Osteocyte (in vitro differentiated cells): ENCODE results near the gene SHROOM3. TPM values are rescaled to one million over a fixed set of nuclear protein-coding genes. Genes with fewer than 3 reads are reported as not detected.

ENCODE experiments used
- DNase-seq: peaks from one replicate; pipeline ENCODE4 v3.0.0; 2021; ENCODE audit warnings: mixed read lengths; ENCODE audit not compliant: unreplicated experiment; ENCODE audit errors: extremely low spot score
- H3K27ac Mint-ChIP-seq: one replicate; pipeline ENCODE4 v1.8.0; 2021; ENCODE audit warnings: mild to moderate bottlenecking, mixed read lengths; ENCODE audit not compliant: unreplicated experiment
- H3K27me3 Mint-ChIP-seq: one replicate; pipeline ENCODE4 v1.8.0; 2021; ENCODE audit warnings: mixed read lengths; ENCODE audit not compliant: unreplicated experiment
- H3K36me3 Mint-ChIP-seq: one replicate; pipeline ENCODE4 v1.8.0; 2021; ENCODE audit warnings: mixed read lengths; ENCODE audit not compliant: unreplicated experiment
- H3K4me1 Mint-ChIP-seq: one replicate; pipeline ENCODE4 v1.8.0; 2021; ENCODE audit warnings: mixed read lengths; ENCODE audit not compliant: unreplicated experiment
- H3K4me3 Mint-ChIP-seq: one replicate; pipeline ENCODE4 v1.8.0; 2021; ENCODE audit warnings: mild to moderate bottlenecking, moderate library complexity, mixed read lengths; ENCODE audit not compliant: unreplicated experiment
- H3K9me3 Mint-ChIP-seq: one replicate; pipeline ENCODE4 v1.8.0; 2021; ENCODE audit warnings: mixed read lengths; ENCODE audit not compliant: unreplicated experiment
- CTCF ChIP-seq: fragments of 200-600 bp; sonication (generic); IDR thresholded peaks from 2 replicates; pipeline ENCODE4 v1.5.0; 2021; ENCODE audit warnings: antibody characterized with exemption, mild to moderate bottlenecking, moderate library complexity
- total RNA-seq: library from RNA; stranded (reverse); gene quantifications from 2 replicates; pipeline ENCODE4 v1.2.1, GENCODE V29; 2021

The SHROOM3 gene
- total RNA-seq, 1 donor from 2014 or later, result 4.8 TPM

GRCh38 chr4:76755756-76756155 is 320.7 kb downstream of the SHROOM3 start:
- TF ChIP-seq CTCF, result no peak
- Mint-ChIP-seq H3K27ac (peak overlapping the region; percentile 88), H3K9me3 (no peaks in the 10 kb centered on the region), H3K36me3 (no peaks in the 10 kb centered on the region), H3K27me3 (no peaks in the 10 kb centered on the region), H3K4me3 (no peak overlapping the region), H3K4me1 (peaks cover 77% of the 10 kb centered on the region)
- no peak for DNase-seq

GRCh38 chr4:76756416-76756815 is 321.4 kb downstream of the SHROOM3 start:
- no peak for DNase-seq
- Mint-ChIP-seq H3K27ac (peak overlapping the region; percentile 88), H3K36me3 (no peaks in the 10 kb centered on the region), H3K4me3 (no peak overlapping the region), H3K27me3 (no peaks in the 10 kb centered on the region), H3K9me3 (no peaks in the 10 kb centered on the region), H3K4me1 (peaks cover 73% of the 10 kb centered on the region)
- no peak for TF ChIP-seq CTCF

GRCh38 chr4:76757418-76757939 is 322.4 kb downstream of the SHROOM3 start:
- no peak overlapping the region for H3K4me3 Mint-ChIP-seq
- no peaks in the 10 kb centered on the region for H3K9me3 Mint-ChIP-seq
- no peaks in the 10 kb centered on the region for H3K27me3 Mint-ChIP-seq
- peaks cover 74% of the 10 kb centered on the region for H3K4me1 Mint-ChIP-seq
- no peaks in the 10 kb centered on the region for H3K36me3 Mint-ChIP-seq
- no peak for DNase-seq
- TF ChIP-seq CTCF, result no peak
- H3K27ac Mint-ChIP-seq, result peak overlapping the region; percentile 69

GRCh38 chr4:76758290-76758882 is 323.4 kb downstream of the SHROOM3 start:
- no peak overlapping the region for H3K4me3 Mint-ChIP-seq
- H3K36me3 Mint-ChIP-seq, result no peaks in the 10 kb centered on the region
- H3K4me1 Mint-ChIP-seq, result peaks cover 70% of the 10 kb centered on the region
- peak overlapping the region; percentile 69 for H3K27ac Mint-ChIP-seq
- H3K27me3 Mint-ChIP-seq, result no peaks in the 10 kb centered on the region
- H3K9me3 Mint-ChIP-seq, result no peaks in the 10 kb centered on the region
- no peak for DNase-seq
- peak; percentile 83 for TF ChIP-seq CTCF

GRCh38 chr4:76758996-76759395 is 324.0 kb downstream of the SHROOM3 start:
- H3K4me3 Mint-ChIP-seq, result no peak overlapping the region
- no peaks in the 10 kb centered on the region for H3K36me3 Mint-ChIP-seq
- DNase-seq, result no peak
- H3K9me3 Mint-ChIP-seq, result no peaks in the 10 kb centered on the region
- H3K4me1 Mint-ChIP-seq, result peaks cover 66% of the 10 kb centered on the region
- no peaks in the 10 kb centered on the region for H3K27me3 Mint-ChIP-seq
- H3K27ac Mint-ChIP-seq, result no peak overlapping the region
- TF ChIP-seq CTCF, result no peak
